Activated naive CD4-positive, alpha-beta T cell treated with anti-CD3 and anti-CD28 coated beads, Interleukin-2, amount 10 ng/mL, durations not matched to agents 7 days and 5 days (primary cell): ENCODE data around the gene MICAL2.

Experiments
- CTCF ChIA-PET: fragments of 350-600 bp; sonication (Branson Sonifier 250); formaldehyde crosslinking; loops from one replicate; lab custom pipeline; 2021; ENCODE audit warnings: antibody characterized with exemption; lab: Charles Lee
- DNase-seq: peaks from one replicate; pipeline ENCODE4 v3.0.0-alpha.2; 2020
- H3K27ac Mint-ChIP-seq: one replicate; pipeline ENCODE4 v1.8.0; 2021; ENCODE audit warnings: mild to moderate bottlenecking, moderate library complexity, mixed read lengths
- H3K27me3 Mint-ChIP-seq: one replicate; pipeline ENCODE4 v1.8.0; 2021; ENCODE audit warnings: mild to moderate bottlenecking, mixed read lengths
- H3K36me3 Mint-ChIP-seq: one replicate; pipeline ENCODE4 v1.8.0; 2021; ENCODE audit warnings: mixed read lengths
- H3K4me1 Mint-ChIP-seq: one replicate; pipeline ENCODE4 v1.8.0; 2021; ENCODE audit warnings: mixed read lengths
- H3K4me3 Mint-ChIP-seq: one replicate; pipeline ENCODE4 v1.8.0; 2021; ENCODE audit warnings: mild to moderate bottlenecking, moderate library complexity, mixed read lengths
- H3K9me3 Mint-ChIP-seq: one replicate; pipeline ENCODE4 v1.8.0; 2021; ENCODE audit warnings: mixed read lengths

MICAL2 gene

GRCh38 chr11:12087075-12088004 is 23.1 kb upstream of the MICAL2 start:
- Mint-ChIP-seq H3K4me3 (peak overlapping the region; percentile 56), H3K27me3 (no peaks in the 10 kb centered on the region), H3K9me3 (peaks cover 1% of the 10 kb centered on the region), H3K4me1 (peaks cover 70% of the 10 kb centered on the region), H3K36me3 (peaks cover 1% of the 10 kb centered on the region), H3K27ac (peak overlapping the region; percentile 87)
- CTCF ChIA-PET: interaction anchor here (0.5 to 4.3 kb wide), 34 partner anchors 10 to 194 kb away, joined by 3 to 28 read pairs (median 3); partner anchors contain the start of gene MICAL2
- DNase-seq: peak; percentile 75

- DNase-seq: peak; percentile 40
- peaks cover 5% of the 10 kb centered on the region for H3K27me3 Mint-ChIP-seq
- peaks cover 1% of the 10 kb centered on the region for H3K9me3 Mint-ChIP-seq
- no peak overlapping the region for H3K4me3 Mint-ChIP-seq
- H3K4me1 Mint-ChIP-seq: peaks cover 70% of the 10 kb centered on the region
- CTCF ChIA-PET: interaction anchor here (0.6 to 4.3 kb wide), 25 partner anchors 12 to 193 kb away, joined by 3 to 28 read pairs (median 3); no protein-coding TSS in a partner anchor
- peaks cover 1% of the 10 kb centered on the region for H3K36me3 Mint-ChIP-seq
- H3K27ac Mint-ChIP-seq: peak overlapping the region; percentile 87
Observed at GRCh38 chr11:12088047-12088481, 22.3 kb upstream of the MICAL2 start.

- no peak overlapping the region for H3K4me3 Mint-ChIP-seq
- CTCF ChIA-PET: interaction anchor here (0.9 to 4.3 kb wide), 20 partner anchors 14 to 193 kb away, joined by 3 to 28 read pairs (median 5); no protein-coding TSS in a partner anchor
- H3K27me3 Mint-ChIP-seq: peaks cover 5% of the 10 kb centered on the region
- DNase-seq: no peak
- H3K9me3 Mint-ChIP-seq: peaks cover 1% of the 10 kb centered on the region
- peaks cover 1% of the 10 kb centered on the region for H3K36me3 Mint-ChIP-seq
- H3K4me1 Mint-ChIP-seq: peaks cover 70% of the 10 kb centered on the region
- H3K27ac Mint-ChIP-seq: peak overlapping the region; percentile 80
Observed at GRCh38 chr11:12088531-12088930, 21.9 kb upstream of the MICAL2 start.

GRCh38 chr11:12089041-12089440 is 21.3 kb upstream of the MICAL2 start:
- Mint-ChIP-seq H3K4me3 (no peak overlapping the region), H3K4me1 (peaks cover 73% of the 10 kb centered on the region), H3K36me3 (peaks cover 1% of the 10 kb centered on the region), H3K27me3 (peaks cover 9% of the 10 kb centered on the region), H3K27ac (peak overlapping the region; percentile 80), H3K9me3 (peaks cover 1% of the 10 kb centered on the region)
- DNase-seq: no peak
- CTCF ChIA-PET: interaction anchor here (1.2 to 4.3 kb wide), 8 partner anchors 14 to 192 kb away, joined by 3 to 22 read pairs (median 10); no protein-coding TSS in a partner anchor

GRCh38 chr11:12089473-12089872 is 20.9 kb upstream of the MICAL2 start:
- Mint-ChIP-seq H3K27me3 (peaks cover 11% of the 10 kb centered on the region), H3K4me1 (peaks cover 73% of the 10 kb centered on the region), H3K9me3 (peaks cover under 1% of the 10 kb centered on the region), H3K4me3 (no peak overlapping the region), H3K27ac (peak overlapping the region; percentile 72), H3K36me3 (peaks cover 1% of the 10 kb centered on the region)
- DNase-seq: no peak
- CTCF ChIA-PET: interaction anchor here (0.9 to 4.3 kb wide), 7 partner anchors 14 to 192 kb away, joined by 3 to 22 read pairs (median 8); no protein-coding TSS in a partner anchor

GRCh38 chr11:12090061-12090591 is 20.3 kb upstream of the MICAL2 start:
- CTCF ChIA-PET: interaction anchor here (0.9 to 4.3 kb wide), 6 partner anchors 42 to 191 kb away, joined by 3 to 22 read pairs (median 7); no protein-coding TSS in a partner anchor
- no peaks in the 10 kb centered on the region for H3K9me3 Mint-ChIP-seq
- peaks cover 75% of the 10 kb centered on the region for H3K4me1 Mint-ChIP-seq
- peaks cover 11% of the 10 kb centered on the region for H3K27me3 Mint-ChIP-seq
- DNase-seq: peak; percentile 48
- no peaks in the 10 kb centered on the region for H3K36me3 Mint-ChIP-seq
- peak overlapping the region; percentile 35 for H3K4me3 Mint-ChIP-seq
- H3K27ac Mint-ChIP-seq: peak overlapping the region; percentile 87

GRCh38 chr11:12090761-12091258 is 19.6 kb upstream of the MICAL2 start:
- Mint-ChIP-seq H3K27ac (no peak overlapping the region), H3K27me3 (peaks cover 11% of the 10 kb centered on the region), H3K4me1 (peaks cover 73% of the 10 kb centered on the region), H3K4me3 (no peak overlapping the region), H3K9me3 (no peaks in the 10 kb centered on the region), H3K36me3 (no peaks in the 10 kb centered on the region)
- CTCF ChIA-PET: interaction anchor here (2.2 to 2.3 kb wide), 2 partner anchors 109 to 146 kb away, joined by 8 to 12 read pairs; no protein-coding TSS in a partner anchor
- no peak for DNase-seq

GRCh38 chr11:12091956-12092558 is 18.3 kb upstream of the MICAL2 start:
- Mint-ChIP-seq H3K27ac (no peak overlapping the region), H3K4me1 (peaks cover 61% of the 10 kb centered on the region), H3K9me3 (no peaks in the 10 kb centered on the region), H3K4me3 (no peak overlapping the region), H3K36me3 (no peaks in the 10 kb centered on the region), H3K27me3 (peaks cover 11% of the 10 kb centered on the region)
- CTCF ChIA-PET: no interaction called here
- no peak for DNase-seq

- Mint-ChIP-seq H3K27me3 (peaks cover 18% of the 10 kb centered on the region), H3K36me3 (no peaks in the 10 kb centered on the region), H3K27ac (no peak overlapping the region), H3K9me3 (no peaks in the 10 kb centered on the region), H3K4me1 (peaks cover 54% of the 10 kb centered on the region), H3K4me3 (no peak overlapping the region)
- DNase-seq: no peak
- CTCF ChIA-PET: no interaction called here
Observed at GRCh38 chr11:12092714-12093113, 17.7 kb upstream of the MICAL2 start.

GRCh38 chr11:12094872-12095800 is 15.3 kb upstream of the MICAL2 start:
- Mint-ChIP-seq H3K27me3 (peaks cover 38% of the 10 kb centered on the region), H3K9me3 (no peaks in the 10 kb centered on the region), H3K4me1 (peaks cover 42% of the 10 kb centered on the region), H3K36me3 (no peaks in the 10 kb centered on the region), H3K27ac (no peak overlapping the region), H3K4me3 (no peak overlapping the region)
- no peak for DNase-seq
- CTCF ChIA-PET: interaction anchor here (1.4 kb wide), 1 partner anchor 14 kb away, joined by 5 read pairs; no protein-coding TSS in a partner anchor

- no peak for DNase-seq
- Mint-ChIP-seq H3K9me3 (no peaks in the 10 kb centered on the region), H3K4me1 (peaks cover 26% of the 10 kb centered on the region), H3K27ac (no peak overlapping the region), H3K36me3 (no peaks in the 10 kb centered on the region), H3K27me3 (peaks cover 51% of the 10 kb centered on the region), H3K4me3 (no peak overlapping the region)
- CTCF ChIA-PET: no interaction called here
Observed at GRCh38 chr11:12097219-12097618, 13.2 kb upstream of the MICAL2 start.

- H3K27me3 Mint-ChIP-seq: peaks cover 53% of the 10 kb centered on the region
Observed at GRCh38 chr11:12098601-12099000, 11.8 kb upstream of the MICAL2 start.

More at GRCh38 chr11:12098601-12099000, 11.8 kb upstream of the MICAL2 start:
- CTCF ChIA-PET: interaction anchor here (0.6 kb wide), 1 partner anchor 81 kb away, joined by 3 read pairs; no protein-coding TSS in a partner anchor
- H3K36me3 Mint-ChIP-seq: no peaks in the 10 kb centered on the region
- H3K9me3 Mint-ChIP-seq: no peaks in the 10 kb centered on the region
- H3K27ac Mint-ChIP-seq: no peak overlapping the region
- H3K4me1 Mint-ChIP-seq: peaks cover 28% of the 10 kb centered on the region
- DNase-seq: no peak
- no peak overlapping the region for H3K4me3 Mint-ChIP-seq
